ENCODE measurements around the gene TOM1L1. TPM values are rescaled to one million over a fixed set of nuclear protein-coding genes. Genes with fewer than 3 reads are reported as not detected.

The TOM1L1 gene
- total RNA-seq, 1 donor from 2014 or later: 132 TPM

GRCh38 chr17:54992797-54993639, 92.4 kb downstream of the TOM1L1 start:
- peak; percentile 58 for DNase-seq (ENCODE audit: low read depth)

- no peak for DNase-seq (ENCODE audit: low read depth)
Measured at GRCh38 chr17:54996441-54996840, 95.8 kb downstream of the TOM1L1 start.

- no peak for DNase-seq (ENCODE audit: low read depth)
Measured at GRCh38 chr17:55002458-55002857, 101.8 kb downstream of the TOM1L1 start.

- no peak for DNase-seq (ENCODE audit: low read depth)
Measured at GRCh38 chr17:55004484-55004883, 103.8 kb downstream of the TOM1L1 start.

GRCh38 chr17:55005520-55005919, 104.9 kb downstream of the TOM1L1 start:
- DNase-seq (ENCODE audit: low read depth): peak; percentile 54

Other genes starting within 250 kb of the TOM1L1 start
- 67.2 and 76.4 TPM in 2 replicates for gene COX11, start 67.8 kb downstream of the TOM1L1 start, total RNA-seq
- 14.4 and 72.5 TPM in 2 replicates for gene STXBP4, start 67.9 kb downstream of the TOM1L1 start, total RNA-seq